BE2C (cell line): ENCODE results near the gene NFIB.

Experiments used
- DNase-seq: peaks from one replicate; pipeline ENCODE4 v3.0.0-alpha.2; 2020
- H3K27me3 ChIP-seq: fragments of 250-450 bp; sonication (Bioruptor Pico); 2 replicates; pipeline ENCODE4 v1.5.1; 2020; ENCODE audit warnings: mild to moderate bottlenecking
- H3K36me3 ChIP-seq: fragments of 250-450 bp; sonication (Bioruptor Pico); 2 replicates; pipeline ENCODE4 v1.5.1; 2020; ENCODE audit warnings: mild to moderate bottlenecking
- H3K4me1 ChIP-seq: fragments of 250-450 bp; sonication (Bioruptor Pico); 2 replicates; pipeline ENCODE4 v1.5.1; 2020
- H3K4me3 ChIP-seq: 2 replicates; pipeline ENCODE4 v1.5.1; 2011; ENCODE audit warnings: low read depth, low read length
- H3K9me3 ChIP-seq: fragments of 250-450 bp; sonication (Bioruptor Pico); 2 replicates; pipeline ENCODE4 v1.5.1; 2020
- CTCF ChIP-seq: IDR thresholded peaks from 2 replicates; pipeline ENCODE4 v1.5.1; 2012; ENCODE audit warnings: mild to moderate bottlenecking, low read depth, low read length

The NFIB gene

GRCh38 chr9:14107495-14107894, 206.4 kb downstream of the NFIB start:
- no peaks in the 10 kb centered on the region for H3K27me3 ChIP-seq
- TF ChIP-seq CTCF, result no peak
- H3K4me3 ChIP-seq, result no peak overlapping the region
- DNase-seq, result no peak
- no peaks in the 10 kb centered on the region for H3K9me3 ChIP-seq
- H3K36me3 ChIP-seq, result peaks cover 8% of the 10 kb centered on the region; the same call in 1 of the 2 replicates
- H3K4me1 ChIP-seq, result peaks cover 31% of the 10 kb centered on the region

- no peaks in the 10 kb centered on the region for H3K27me3 ChIP-seq
- H3K36me3 ChIP-seq, result peaks cover 2% of the 10 kb centered on the region; the same call in 1 of the 2 replicates
- no peak for DNase-seq
- no peak for TF ChIP-seq CTCF
- no peak overlapping the region for H3K4me3 ChIP-seq
- no peaks in the 10 kb centered on the region for H3K9me3 ChIP-seq
- H3K4me1 ChIP-seq, result peaks cover 38% of the 10 kb centered on the region
Observed at GRCh38 chr9:14106699-14107098, 207.2 kb downstream of the NFIB start.

GRCh38 chr9:14104496-14104895, 209.4 kb downstream of the NFIB start:
- no peak for TF ChIP-seq CTCF
- no peak for DNase-seq
- Histone ChIP-seq H3K4me3 (no peak overlapping the region), H3K27me3 (no peaks in the 10 kb centered on the region), H3K4me1 (peaks cover 38% of the 10 kb centered on the region), H3K36me3 (no peaks in the 10 kb centered on the region), H3K9me3 (no peaks in the 10 kb centered on the region)

- Histone ChIP-seq H3K4me3 (no peak overlapping the region), H3K36me3 (no peaks in the 10 kb centered on the region), H3K9me3 (no peaks in the 10 kb centered on the region), H3K4me1 (peaks cover 50% of the 10 kb centered on the region), H3K27me3 (no peaks in the 10 kb centered on the region)
- TF ChIP-seq CTCF, result no peak
- no peak for DNase-seq
Observed at GRCh38 chr9:14103115-14103514, 210.8 kb downstream of the NFIB start.

- no peak for TF ChIP-seq CTCF
- Histone ChIP-seq H3K4me1 (peaks cover 41% of the 10 kb centered on the region), H3K27me3 (no peaks in the 10 kb centered on the region), H3K36me3 (no peaks in the 10 kb centered on the region), H3K4me3 (no peak overlapping the region), H3K9me3 (no peaks in the 10 kb centered on the region)
- DNase-seq, result no peak
Observed at GRCh38 chr9:14099737-14100136, 214.2 kb downstream of the NFIB start.

GRCh38 chr9:14098486-14099180, 215.3 kb downstream of the NFIB start:
- no peak for TF ChIP-seq CTCF
- Histone ChIP-seq H3K4me1 (peaks cover 41% of the 10 kb centered on the region), H3K36me3 (no peaks in the 10 kb centered on the region), H3K9me3 (no peaks in the 10 kb centered on the region), H3K27me3 (no peaks in the 10 kb centered on the region), H3K4me3 (no peak overlapping the region)
- DNase-seq, result no peak
